ENCODE data around the gene MFSD2A.

GRCh38 chr1:39964552-39964951, 9.6 kb downstream of the MFSD2A start:
- no peak for TF ChIP-seq TAF1 (IDR thresholded peaks at IDR 0.05; ENCODE audit: low read depth, low read length)
- TF ChIP-seq POU2F2 (IDR thresholded peaks at IDR 0.05; ENCODE audit: low read depth, low read length), result no peak
- peak; percentile 52 for TF ChIP-seq POLR2A (IDR thresholded peaks at IDR 0.05; ENCODE audit: low read depth, low read length)
- TF ChIP-seq POLR2AphosphoS5 (IDR thresholded peaks at IDR 0.05; ENCODE audit: low read depth, low read length), result 0 out of 2 replicates have a peak, but pooled peaks have one; percentile 50
- TF ChIP-seq PAX5 (IDR thresholded peaks at IDR 0.05; ENCODE audit: insufficient read depth, low read length, severe bottlenecking), result no peak
- TF ChIP-seq SPI1 (IDR thresholded peaks at IDR 0.05; ENCODE audit: low read depth, low read length), result no peak

All from GM12891 (cell line).